K562 (cell line): Measurements from ENCODE around the gene CYP21A2. TPM values are rescaled to one million over a fixed set of nuclear protein-coding genes. Genes with fewer than 3 reads are reported as not detected.

Experiments used
- BHLHE40 ChIP-seq: IDR thresholded peaks from 2 replicates; pipeline ENCODE4 v1.6.1; 2011; ENCODE audit warnings: low read length, improper control_type of control experiment
- GATAD2A ChIP-seq: fragments of 450-650 bp; IDR thresholded peaks from 2 replicates; pipeline ENCODE4 v1.6.1; 2017
- HMG20A ChIP-seq: fragments of 450-650 bp; formaldehyde crosslinking; conservative IDR thresholded peaks from 2 replicates; pipeline ENCODE4 v1.4.0; 2020; ENCODE audit warnings: mild to moderate bottlenecking, mixed read lengths
- MAFF ChIP-seq: IDR thresholded peaks from 2 replicates; pipeline ENCODE4 v1.6.1; 2012; ENCODE audit warnings: low read length, improper control_type of control experiment
- MAFK ChIP-seq: IDR thresholded peaks from 2 replicates; pipeline ENCODE4 v1.6.1; 2011; ENCODE audit warnings: low read length, improper control_type of control experiment
- MYC ChIP-seq, 2 experiments: fragments of 250-450 bp in 1 of 2; sonication (Bioruptor Pico) in 1 of 2; IDR thresholded peaks; 2 replicates each; pipeline versions ENCODE4 v1.5.1 to v1.6.1; 2012 to 2021; ENCODE audit warnings: low read depth in 2 of 2, borderline replicate concordance in 1 of 2, improper control_type of control experiment in 1 of 2, low read length in 1 of 2, mild to moderate bottlenecking in 1 of 2, moderate library complexity in 1 of 2
- NFE2 ChIP-seq: IDR thresholded peaks from 2 replicates; pipeline ENCODE4 v1.6.1; 2014; ENCODE audit warnings: antibody characterized with exemption, low read depth
- NR2C2 ChIP-seq, 2 experiments: fragments of 200-800 bp in 1 of 2; sonication (Bioruptor generic) in 1 of 2; sonication (generic) in 1 of 2; formaldehyde crosslinking in 1 of 2; IDR thresholded peaks; 2 replicates each; pipeline versions ENCODE4 v1.6.1 to v1.8.0; 2016 to 2022; ENCODE audit warnings: mild to moderate bottlenecking in 1 of 2, missing compliant biosample characterization in 1 of 2, missing genetic modification characterization in 1 of 2, missing genetic modification reagents in 1 of 2
- POLR2AphosphoS2 ChIP-seq: IDR thresholded peaks from 2 replicates; pipeline ENCODE4 v1.6.1; 2012; ENCODE audit warnings: low read length, improper control_type of control experiment
- PTRF ChIP-seq: fragments of 450-650 bp; IDR thresholded peaks from 2 replicates; pipeline ENCODE4 v1.6.1; 2016; ENCODE audit warnings: mild to moderate bottlenecking, missing genetic modification characterization, missing compliant biosample characterization
- RBM34 ChIP-seq: fragments of 200-400 bp; formaldehyde crosslinking; IDR thresholded peaks from 2 replicates; pipeline ENCODE4 v1.6.1; 2018; ENCODE audit warnings: low read length, borderline replicate concordance; ENCODE audit not compliant: insufficient read depth
- STAT5A ChIP-seq: IDR thresholded peaks from 2 replicates; pipeline ENCODE4 v1.6.1; 2012; ENCODE audit warnings: low read length, inconsistent platforms, borderline replicate concordance
- ZBTB17 ChIP-seq: fragments of 450-650 bp; formaldehyde crosslinking; IDR thresholded peaks from 2 replicates; pipeline ENCODE4 v1.4.0; 2020; ENCODE audit warnings: mild to moderate bottlenecking
- ZNF143 ChIP-seq: sonication (generic); formaldehyde crosslinking; IDR thresholded peaks from 2 replicates; pipeline ENCODE4 v1.9.0; 2022; ENCODE audit warnings: mild to moderate bottlenecking, missing genetic modification reagents
- ZNF316 ChIP-seq: fragments of 450-650 bp; IDR thresholded peaks from 2 replicates; pipeline ENCODE4 v1.6.1; 2016
- ZNF77 ChIP-seq: fragments of 250-450 bp; sonication (Bioruptor Pico); IDR thresholded peaks from 2 replicates; pipeline ENCODE4 v1.5.0; 2020
- polyA plus RNA-seq, 8 experiments: library from polyadenylated mRNA; depleted of rRNA in 4 of 8; stranded (reverse) in 5 of 8; unstranded in 3 of 8; fragments of >200 nt; fragmentation: Nextera tagmentation in 2 of 8; fragmentation: Illumina TruSeq in 1 of 8; extraction: Ambion mirVana in 2 of 8; extraction: Trizol in 1 of 8; gene quantifications; 2 replicates each; pipeline versions ENCODE4 v1.2.1 to v1.2.3, GENCODE V29; 2011 to 2014; ENCODE audit warnings: inconsistent platforms in 1 of 8, missing spikeins in 1 of 8
- total RNA-seq, 7 experiments: library from RNA; depleted of rRNA in 6 of 7; stranded (reverse); fragments of >200 nt in 6 of 7; fragmentation: Illumina TruSeq in 2 of 7; extraction: Trizol in 2 of 7; gene quantifications; 2 replicates each; pipeline versions ENCODE4 v1.2.1 to v1.2.3, GENCODE V29; 2011 to 2021; ENCODE audit warnings: low replicate concordance in 1 of 7
- TF ChIP-seq, protein P1 (sequence below): fragments of 250-450 bp; sonication (Bioruptor Pico); IDR thresholded peaks from 2 replicates; pipeline ENCODE4 v1.4.0; 2020
- TF ChIP-seq, protein P2 (sequence below): fragments of 200-400 bp; formaldehyde crosslinking; IDR thresholded peaks from 2 replicates; pipeline ENCODE4 v1.6.1; 2017; ENCODE audit warnings: mild to moderate bottlenecking, low read depth, low read length, moderate library complexity
- TF ChIP-seq, protein P3 (sequence below): IDR thresholded peaks from 2 replicates; pipeline ENCODE4 v1.6.1; 2016; ENCODE audit warnings: missing genetic modification characterization, missing compliant biosample characterization

Gene CYP21A2
- total and polyA plus RNA-seq, 9 of the 15 experiments (the other 6 are each of a cell fraction or from before 2014, with no cell fraction given) = 0.03 to 1.4 (median 0.19) TPM

DNA sequence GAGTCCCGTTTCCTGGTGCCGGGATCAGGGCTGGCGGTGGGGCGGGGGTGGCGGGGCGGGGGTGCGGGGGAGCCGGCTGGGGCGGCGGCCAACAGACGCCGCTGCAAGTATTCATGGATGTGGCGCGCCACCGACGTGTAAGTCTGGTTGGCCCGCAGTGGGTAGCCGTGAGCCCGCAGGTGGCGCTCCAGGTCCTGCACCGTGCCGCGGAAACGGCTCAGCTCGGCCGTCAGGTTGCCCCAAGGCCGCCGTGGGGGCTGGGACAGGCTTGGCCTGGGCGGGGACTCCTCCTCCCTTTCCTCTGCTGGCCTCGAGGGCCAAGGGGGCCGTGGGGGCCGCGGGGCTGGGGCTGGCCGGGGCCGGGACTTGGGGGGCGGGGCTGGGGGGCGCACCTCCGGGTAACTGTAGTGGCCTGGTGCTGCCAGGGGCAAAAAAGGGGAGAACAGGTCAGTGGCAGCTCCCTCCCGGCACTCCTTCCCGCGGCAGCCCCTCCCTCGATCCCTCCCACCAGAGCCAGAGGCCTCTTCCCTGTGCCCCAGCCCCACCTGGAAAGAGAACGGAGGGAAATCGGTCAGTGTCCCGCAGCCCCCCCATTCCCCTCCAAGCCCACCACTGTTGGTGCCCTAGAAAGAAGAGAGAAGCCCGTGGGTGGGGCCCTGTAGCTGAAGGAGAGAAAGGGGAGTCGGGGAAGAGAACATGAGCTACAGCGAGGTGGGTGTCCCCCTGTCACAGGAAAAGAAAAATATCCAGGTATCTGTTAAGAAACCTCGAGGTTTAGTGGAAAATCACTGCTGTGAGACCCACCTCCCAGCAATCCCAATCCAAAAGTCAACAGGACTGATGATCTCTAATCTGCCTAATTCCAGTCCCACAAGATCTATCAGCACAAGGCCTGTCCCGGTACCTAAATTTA, 49.6 kb downstream of the CYP21A2 start (continued):
- TF ChIP-seq, protein P1, sequence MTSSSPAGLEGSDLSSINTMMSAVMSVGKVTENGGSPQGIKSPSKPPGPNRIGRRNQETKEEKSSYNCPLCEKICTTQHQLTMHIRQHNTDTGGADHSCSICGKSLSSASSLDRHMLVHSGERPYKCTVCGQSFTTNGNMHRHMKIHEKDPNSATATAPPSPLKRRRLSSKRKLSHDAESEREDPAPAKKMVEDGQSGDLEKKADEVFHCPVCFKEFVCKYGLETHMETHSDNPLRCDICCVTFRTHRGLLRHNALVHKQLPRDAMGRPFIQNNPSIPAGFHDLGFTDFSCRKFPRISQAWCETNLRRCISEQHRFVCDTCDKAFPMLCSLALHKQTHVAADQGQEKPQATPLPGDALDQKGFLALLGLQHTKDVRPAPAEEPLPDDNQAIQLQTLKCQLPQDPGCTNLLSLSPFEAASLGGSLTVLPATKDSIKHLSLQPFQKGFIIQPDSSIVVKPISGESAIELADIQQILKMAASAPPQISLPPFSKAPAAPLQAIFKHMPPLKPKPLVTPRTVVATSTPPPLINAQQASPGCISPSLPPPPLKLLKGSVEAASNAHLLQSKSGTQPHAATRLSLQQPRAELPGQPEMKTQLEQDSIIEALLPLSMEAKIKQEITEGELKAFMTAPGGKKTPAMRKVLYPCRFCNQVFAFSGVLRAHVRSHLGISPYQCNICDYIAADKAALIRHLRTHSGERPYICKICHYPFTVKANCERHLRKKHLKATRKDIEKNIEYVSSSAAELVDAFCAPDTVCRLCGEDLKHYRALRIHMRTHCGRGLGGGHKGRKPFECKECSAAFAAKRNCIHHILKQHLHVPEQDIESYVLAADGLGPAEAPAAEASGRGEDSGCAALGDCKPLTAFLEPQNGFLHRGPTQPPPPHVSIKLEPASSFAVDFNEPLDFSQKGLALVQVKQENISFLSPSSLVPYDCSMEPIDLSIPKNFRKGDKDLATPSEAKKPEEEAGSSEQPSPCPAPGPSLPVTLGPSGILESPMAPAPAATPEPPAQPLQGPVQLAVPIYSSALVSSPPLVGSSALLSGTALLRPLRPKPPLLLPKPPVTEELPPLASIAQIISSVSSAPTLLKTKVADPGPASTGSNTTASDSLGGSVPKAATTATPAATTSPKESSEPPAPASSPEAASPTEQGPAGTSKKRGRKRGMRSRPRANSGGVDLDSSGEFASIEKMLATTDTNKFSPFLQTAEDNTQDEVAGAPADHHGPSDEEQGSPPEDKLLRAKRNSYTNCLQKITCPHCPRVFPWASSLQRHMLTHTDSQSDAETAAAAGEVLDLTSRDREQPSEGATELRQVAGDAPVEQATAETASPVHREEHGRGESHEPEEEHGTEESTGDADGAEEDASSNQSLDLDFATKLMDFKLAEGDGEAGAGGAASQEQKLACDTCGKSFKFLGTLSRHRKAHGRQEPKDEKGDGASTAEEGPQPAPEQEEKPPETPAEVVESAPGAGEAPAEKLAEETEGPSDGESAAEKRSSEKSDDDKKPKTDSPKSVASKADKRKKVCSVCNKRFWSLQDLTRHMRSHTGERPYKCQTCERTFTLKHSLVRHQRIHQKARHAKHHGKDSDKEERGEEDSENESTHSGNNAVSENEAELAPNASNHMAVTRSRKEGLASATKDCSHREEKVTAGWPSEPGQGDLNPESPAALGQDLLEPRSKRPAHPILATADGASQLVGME (CRISPR knock-in tag) = no peak
- TF ChIP-seq ZNF316 = peak; percentile 54
- no peak for TF ChIP-seq ZNF77 (CRISPR knock-in tag)
- TF ChIP-seq HMG20A (CRISPR knock-in tag) = no peak
- TF ChIP-seq, protein P2, sequence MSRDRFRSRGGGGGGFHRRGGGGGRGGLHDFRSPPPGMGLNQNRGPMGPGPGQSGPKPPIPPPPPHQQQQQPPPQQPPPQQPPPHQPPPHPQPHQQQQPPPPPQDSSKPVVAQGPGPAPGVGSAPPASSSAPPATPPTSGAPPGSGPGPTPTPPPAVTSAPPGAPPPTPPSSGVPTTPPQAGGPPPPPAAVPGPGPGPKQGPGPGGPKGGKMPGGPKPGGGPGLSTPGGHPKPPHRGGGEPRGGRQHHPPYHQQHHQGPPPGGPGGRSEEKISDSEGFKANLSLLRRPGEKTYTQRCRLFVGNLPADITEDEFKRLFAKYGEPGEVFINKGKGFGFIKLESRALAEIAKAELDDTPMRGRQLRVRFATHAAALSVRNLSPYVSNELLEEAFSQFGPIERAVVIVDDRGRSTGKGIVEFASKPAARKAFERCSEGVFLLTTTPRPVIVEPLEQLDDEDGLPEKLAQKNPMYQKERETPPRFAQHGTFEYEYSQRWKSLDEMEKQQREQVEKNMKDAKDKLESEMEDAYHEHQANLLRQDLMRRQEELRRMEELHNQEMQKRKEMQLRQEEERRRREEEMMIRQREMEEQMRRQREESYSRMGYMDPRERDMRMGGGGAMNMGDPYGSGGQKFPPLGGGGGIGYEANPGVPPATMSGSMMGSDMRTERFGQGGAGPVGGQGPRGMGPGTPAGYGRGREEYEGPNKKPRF = no peak
- TF ChIP-seq, protein P3, sequence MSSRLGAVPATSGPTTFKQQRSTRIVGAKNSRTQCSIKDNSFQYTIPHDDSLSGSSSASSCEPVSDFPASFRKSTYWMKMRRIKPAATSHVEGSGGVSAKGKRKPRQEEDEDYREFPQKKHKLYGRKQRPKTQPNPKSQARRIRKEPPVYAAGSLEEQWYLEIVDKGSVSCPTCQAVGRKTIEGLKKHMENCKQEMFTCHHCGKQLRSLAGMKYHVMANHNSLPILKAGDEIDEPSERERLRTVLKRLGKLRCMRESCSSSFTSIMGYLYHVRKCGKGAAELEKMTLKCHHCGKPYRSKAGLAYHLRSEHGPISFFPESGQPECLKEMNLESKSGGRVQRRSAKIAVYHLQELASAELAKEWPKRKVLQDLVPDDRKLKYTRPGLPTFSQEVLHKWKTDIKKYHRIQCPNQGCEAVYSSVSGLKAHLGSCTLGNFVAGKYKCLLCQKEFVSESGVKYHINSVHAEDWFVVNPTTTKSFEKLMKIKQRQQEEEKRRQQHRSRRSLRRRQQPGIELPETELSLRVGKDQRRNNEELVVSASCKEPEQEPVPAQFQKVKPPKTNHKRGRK = no peak
- no peak for TF ChIP-seq STAT5A
- TF ChIP-seq POLR2AphosphoS2 = no peak
- 0 out of 2 replicates have a peak, but pooled peaks have one; percentile 37 for TF ChIP-seq BHLHE40
- 0 out of 2 replicates have a peak, but pooled peaks have one; percentile 9 for TF ChIP-seq NFE2
- TF ChIP-seq PTRF (tag) = no peak
- TF ChIP-seq RBM34 = no peak
- peak; percentile 66 for TF ChIP-seq MYC (IDR thresholded peaks at IDR 0.05; ENCODE audit: low read depth, low read length)
- TF ChIP-seq MYC (CRISPR knock-in tag; IDR thresholded peaks at IDR 0.05; ENCODE audit: borderline replicate concordance, low read depth) = no peak
- no peak for TF ChIP-seq ZNF143 (CRISPR knock-in tag)
- TF ChIP-seq GATAD2A = no peak
- no peak for TF ChIP-seq NR2C2 (CRISPR knock-in tag; IDR thresholded peaks at IDR 0.05)
- no peak for TF ChIP-seq NR2C2 (tag; IDR thresholded peaks at IDR 0.05)
- no peak for TF ChIP-seq MAFK
- no peak for TF ChIP-seq ZBTB17
- TF ChIP-seq MAFF = no peak
